ENCODE data around the gene TMEM156.
A peak's percentile ranks its signal among the peaks of the same experiment; 100 is the strongest.

Gene TMEM156

DNA sequence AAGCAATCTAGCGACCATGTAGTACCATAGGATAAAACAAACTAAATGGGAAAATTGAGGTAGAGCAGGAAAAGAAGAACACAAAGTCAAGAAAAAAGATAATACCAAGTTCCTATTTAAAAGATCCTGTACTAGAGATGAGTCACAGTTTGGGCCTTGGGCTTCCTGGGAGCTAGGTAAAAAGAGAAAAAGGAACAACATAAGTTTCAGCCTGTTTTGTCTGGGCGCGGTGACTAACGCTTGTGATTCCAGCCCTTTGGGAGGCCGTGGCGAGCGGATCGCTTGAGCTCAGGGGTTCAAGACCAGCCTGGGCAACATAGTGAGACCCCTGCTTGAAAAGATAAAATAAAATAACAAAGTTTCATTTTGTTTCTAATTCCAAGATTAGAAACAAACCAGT lies 14.0 kb upstream of the TMEM156 start:
- Histone ChIP-seq H3K9ac (ENCODE audit: low read depth, low read length) (0 out of 2 replicates have a peak overlapping the region, but pooled peaks have one; percentile 78), H4K20me1 (ENCODE audit: insufficient read depth, low read length) (peaks cover 2% of the 10 kb centered on the region; the same call in 1 of the 2 replicates), H3K27ac (ENCODE audit: low read length) (no peak overlapping the region), H3K27me3 (ENCODE audit: insufficient read depth, low read length, poor library complexity) (no peaks in the 10 kb centered on the region), H3K9me3 (ENCODE audit: insufficient read depth, low read length, severe bottlenecking) (no peaks in the 10 kb centered on the region), H3K4me3 (ENCODE audit: low read depth in 1 of 2, low read length in 2 of 2) (peak overlapping the region in 1 of 2 experiments; percentile 64; a peak in 1 of 4 replicates), H3K4me2 (ENCODE audit: insufficient read depth, low read length) (peak overlapping the region; percentile 73), H3K4me1 (ENCODE audit: insufficient read depth, low read length) (peaks cover 42% of the 10 kb centered on the region), H3K36me3 (ENCODE audit: insufficient read depth, low read length) (peaks cover 2% of the 10 kb centered on the region; the same call in 1 of the 2 replicates), H3K79me2 (ENCODE audit: insufficient read depth, low read length) (peaks cover 17% of the 10 kb centered on the region), H2AFZ (ENCODE audit: low read depth, low read length) (no peak overlapping the region)
- DNase-seq, result no peak
- no peak for ATAC-seq (ENCODE audit: insufficient read depth, low read depth)
- TF ChIP-seq EZH2 (IDR thresholded peaks at IDR 0.05; ENCODE audit: borderline replicate concordance, low read depth, low read length, severe bottlenecking), result no peak
- TF ChIP-seq, protein P1, sequence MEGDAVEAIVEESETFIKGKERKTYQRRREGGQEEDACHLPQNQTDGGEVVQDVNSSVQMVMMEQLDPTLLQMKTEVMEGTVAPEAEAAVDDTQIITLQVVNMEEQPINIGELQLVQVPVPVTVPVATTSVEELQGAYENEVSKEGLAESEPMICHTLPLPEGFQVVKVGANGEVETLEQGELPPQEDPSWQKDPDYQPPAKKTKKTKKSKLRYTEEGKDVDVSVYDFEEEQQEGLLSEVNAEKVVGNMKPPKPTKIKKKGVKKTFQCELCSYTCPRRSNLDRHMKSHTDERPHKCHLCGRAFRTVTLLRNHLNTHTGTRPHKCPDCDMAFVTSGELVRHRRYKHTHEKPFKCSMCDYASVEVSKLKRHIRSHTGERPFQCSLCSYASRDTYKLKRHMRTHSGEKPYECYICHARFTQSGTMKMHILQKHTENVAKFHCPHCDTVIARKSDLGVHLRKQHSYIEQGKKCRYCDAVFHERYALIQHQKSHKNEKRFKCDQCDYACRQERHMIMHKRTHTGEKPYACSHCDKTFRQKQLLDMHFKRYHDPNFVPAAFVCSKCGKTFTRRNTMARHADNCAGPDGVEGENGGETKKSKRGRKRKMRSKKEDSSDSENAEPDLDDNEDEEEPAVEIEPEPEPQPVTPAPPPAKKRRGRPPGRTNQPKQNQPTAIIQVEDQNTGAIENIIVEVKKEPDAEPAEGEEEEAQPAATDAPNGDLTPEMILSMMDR (IDR thresholded peaks at IDR 0.05; ENCODE audit: borderline replicate concordance, extremely low read depth, low read length, poor library complexity, severe bottlenecking), result no peak

DNA sequence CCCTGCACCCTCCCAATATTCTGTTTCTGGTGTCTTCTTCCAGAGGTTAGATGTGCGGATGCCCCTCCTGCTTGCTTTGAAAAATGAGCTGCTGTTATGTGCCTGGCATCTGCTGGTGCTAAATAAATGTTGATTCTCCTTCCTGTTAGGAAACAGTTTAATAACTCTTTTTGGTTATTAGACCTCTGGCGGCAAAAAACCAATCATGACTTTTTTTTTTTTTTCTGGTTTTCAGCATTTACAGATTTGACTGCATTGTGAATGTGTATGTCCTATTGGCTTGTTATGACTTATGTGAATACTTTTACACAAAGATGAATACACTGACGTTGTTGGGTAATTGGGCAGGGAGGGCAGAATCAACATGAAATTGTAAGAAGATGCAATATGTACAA lies 13.6 kb upstream of the TMEM156 start:
- Histone ChIP-seq H3K27ac (ENCODE audit: low read length) (no peak overlapping the region; the same call in 1 of the 2 replicates), H3K9ac (ENCODE audit: low read depth, low read length) (peak overlapping the region; percentile 78; the same call in 1 of the 2 replicates)

DNA sequence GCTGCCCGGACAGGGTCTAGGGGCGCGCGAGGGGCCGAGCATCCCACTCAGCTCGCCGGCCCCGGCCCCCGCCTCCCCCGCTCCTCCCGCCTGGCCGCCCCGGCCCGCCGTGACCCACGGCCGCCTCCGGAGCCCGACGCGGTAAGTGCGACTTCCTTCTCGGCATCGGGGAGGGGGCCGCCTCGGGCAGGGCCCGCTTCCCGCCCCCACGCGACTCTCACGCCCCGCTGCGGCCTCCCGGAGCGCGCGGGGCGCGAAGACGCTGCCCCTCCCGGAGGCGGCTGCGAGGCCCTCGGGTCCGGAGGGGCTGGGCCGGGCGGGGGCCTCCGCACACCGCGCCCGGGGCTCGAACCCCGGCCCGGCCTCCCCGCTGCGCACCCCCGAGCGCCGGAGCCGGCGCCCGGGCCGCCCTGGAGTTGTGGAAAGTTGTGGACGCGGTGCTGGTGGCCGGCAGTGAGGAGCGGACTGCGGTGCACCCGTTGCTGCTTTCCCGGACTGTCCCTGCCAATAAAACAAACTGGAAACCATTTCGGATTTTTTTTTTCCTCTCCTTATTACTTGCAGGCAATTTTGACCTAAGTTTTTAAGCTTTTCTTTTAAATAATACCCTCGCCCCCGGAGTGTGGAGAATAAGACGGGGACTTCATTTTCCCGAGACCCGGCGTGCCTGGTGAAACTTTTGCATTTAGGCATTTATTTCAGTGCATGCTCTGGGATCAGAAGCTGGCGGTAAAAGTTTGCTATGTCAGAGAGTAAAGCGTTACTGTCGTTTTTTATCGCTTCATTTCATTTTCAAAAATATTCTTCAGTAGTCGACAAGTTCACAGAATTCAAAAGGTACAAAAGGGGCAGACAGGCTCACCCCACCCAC lies 13.0 kb upstream of the TMEM156 start:
- no peaks in the 10 kb centered on the region; the same call in 1 of the 2 replicates for H4K20me1 ChIP-seq (ENCODE audit: insufficient read depth, low read length)
- peaks cover 17% of the 10 kb centered on the region for H3K79me2 ChIP-seq (ENCODE audit: insufficient read depth, low read length)
- H3K27ac ChIP-seq (ENCODE audit: low read length), result peak overlapping the region; percentile 11; the same call in 1 of the 2 replicates
- TF ChIP-seq, protein P1 (IDR thresholded peaks at IDR 0.05; ENCODE audit: borderline replicate concordance, extremely low read depth, low read length, poor library complexity, severe bottlenecking), result no peak
- TF ChIP-seq EZH2 (IDR thresholded peaks at IDR 0.05; ENCODE audit: borderline replicate concordance, low read depth, low read length, severe bottlenecking), result no peak
- H3K4me1 ChIP-seq (ENCODE audit: insufficient read depth, low read length), result peaks cover 42% of the 10 kb centered on the region
- H2AFZ ChIP-seq (ENCODE audit: low read depth, low read length), result peak overlapping the region; percentile 83
- peaks cover 2% of the 10 kb centered on the region; the same call in 1 of the 2 replicates for H3K36me3 ChIP-seq (ENCODE audit: insufficient read depth, low read length)
- peak overlapping the region; percentile 73 for H3K4me2 ChIP-seq (ENCODE audit: insufficient read depth, low read length)
- H3K9me3 ChIP-seq (ENCODE audit: insufficient read depth, low read length, severe bottlenecking), result no peaks in the 10 kb centered on the region
- ATAC-seq (ENCODE audit: insufficient read depth, low read depth) (peak; percentile 28), DNase-seq (peak; percentile 40)
- H3K4me3 ChIP-seq (ENCODE audit: low read depth in 1 of 2, low read length in 2 of 2), result peak overlapping the region; percentile 32 to 64; a peak in 3 of 4 replicates
- peak overlapping the region; percentile 78 for H3K9ac ChIP-seq (ENCODE audit: low read depth, low read length)
- no peaks in the 10 kb centered on the region for H3K27me3 ChIP-seq (ENCODE audit: insufficient read depth, low read length, poor library complexity)

More for the DNA sequence above, 13.6 kb upstream of the TMEM156 start:
- Histone ChIP-seq H2AFZ (ENCODE audit: low read depth, low read length) (peak overlapping the region; percentile 83), H3K79me2 (ENCODE audit: insufficient read depth, low read length) (peaks cover 17% of the 10 kb centered on the region), H3K4me2 (ENCODE audit: insufficient read depth, low read length) (peak overlapping the region; percentile 73), H3K4me1 (ENCODE audit: insufficient read depth, low read length) (peaks cover 42% of the 10 kb centered on the region), H3K27me3 (ENCODE audit: insufficient read depth, low read length, poor library complexity) (no peaks in the 10 kb centered on the region), H4K20me1 (ENCODE audit: insufficient read depth, low read length) (no peaks in the 10 kb centered on the region; the same call in 1 of the 2 replicates), H3K36me3 (ENCODE audit: insufficient read depth, low read length) (peaks cover 2% of the 10 kb centered on the region; the same call in 1 of the 2 replicates), H3K4me3 (ENCODE audit: low read depth in 1 of 2, low read length in 2 of 2) (peak overlapping the region in 1 of 2 experiments; percentile 64; a peak in 2 of 4 replicates), H3K9me3 (ENCODE audit: insufficient read depth, low read length, severe bottlenecking) (no peaks in the 10 kb centered on the region)
- peak; percentile 43 for DNase-seq
- TF ChIP-seq EZH2 (IDR thresholded peaks at IDR 0.05; ENCODE audit: borderline replicate concordance, low read depth, low read length, severe bottlenecking), result no peak
- TF ChIP-seq, protein P1 (IDR thresholded peaks at IDR 0.05; ENCODE audit: borderline replicate concordance, extremely low read depth, low read length, poor library complexity, severe bottlenecking), result no peak
- ATAC-seq (ENCODE audit: insufficient read depth, low read depth), result peak; percentile 36; the same call in 2 of the 3 replicates
